ENCODE measurements around the gene SULT6B1. TPM values are rescaled to one million over a fixed set of nuclear protein-coding genes. Genes with fewer than 3 reads are reported as not detected.

SULT6B1 gene, protein sequence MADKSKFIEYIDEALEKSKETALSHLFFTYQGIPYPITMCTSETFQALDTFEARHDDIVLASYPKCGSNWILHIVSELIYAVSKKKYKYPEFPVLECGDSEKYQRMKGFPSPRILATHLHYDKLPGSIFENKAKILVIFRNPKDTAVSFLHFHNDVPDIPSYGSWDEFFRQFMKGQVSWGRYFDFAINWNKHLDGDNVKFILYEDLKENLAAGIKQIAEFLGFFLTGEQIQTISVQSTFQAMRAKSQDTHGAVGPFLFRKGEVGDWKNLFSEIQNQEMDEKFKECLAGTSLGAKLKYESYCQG
- total RNA-seq (2022), result not detected in 2 replicates
- percentile 20 among the genes with signal in this experiment for Bru-seq, nascent RNA
- BruChase-seq, experiment 1, labeled RNA remaining after a 2-hour chase, result percentile 17 among the genes with signal in this experiment
- percentile 20 among the genes with signal in this experiment for BruChase-seq, experiment 2, labeled RNA remaining after a 6-hour chase
- long read RNA-seq, result 0 reads

DNA sequence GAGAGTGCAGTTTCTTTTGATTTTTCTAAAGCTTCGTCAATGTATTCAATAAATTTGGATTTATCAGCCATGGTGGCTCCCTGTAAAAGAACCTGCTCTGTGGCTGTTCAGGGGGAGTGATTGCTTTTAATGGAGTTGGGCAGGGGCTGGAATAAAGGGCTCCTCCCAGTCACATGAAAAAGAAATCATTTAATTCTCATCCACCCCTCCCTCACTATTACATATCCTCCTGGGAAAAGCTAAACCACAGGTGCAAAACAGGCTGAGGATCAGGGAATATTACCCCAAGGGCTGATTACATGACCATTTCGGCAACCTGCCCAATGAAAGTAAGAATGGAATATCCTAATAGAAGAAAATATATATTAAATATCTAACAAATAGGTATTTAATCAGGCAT lies at the start of gene SULT6B1:
SULT6B1 (minus strand) TSS at position 101 of the 400 bp plus-strand sequence; CDS start at position 71, 30 bp downstream.
- Mint-ChIP-seq H3K9me3 (ENCODE audit: unreplicated experiment) (no peaks in the 10 kb centered on the region), H3K36me3 (ENCODE audit: insufficient read depth, unreplicated experiment) (no peaks in the 10 kb centered on the region), H3K27me3 (ENCODE audit: insufficient read depth, unreplicated experiment) (no peaks in the 10 kb centered on the region), H3K4me3 (ENCODE audit: unreplicated experiment) (no peak within 1 kb of the TSS), H3K4me1 (ENCODE audit: low read depth, unreplicated experiment) (peaks cover 14% of the 10 kb centered on the region), H3K27ac (ENCODE audit: unreplicated experiment) (no peak within 1 kb of the TSS)
- Histone ChIP-seq H3K27me3 (replicated peaks; ENCODE audit: control insufficient read depth, insufficient read depth, low read length) (no peaks in the 10 kb centered on the region), H3K9me3 (no peaks in the 10 kb centered on the region), H3K4me3 (ENCODE audit: low read depth, low read length) (no peak within 1 kb of the TSS), H3K36me3 (ENCODE audit: control insufficient read depth, insufficient read depth, low read length) (no peaks in the 10 kb centered on the region), H3K4me1 (no peaks in the 10 kb centered on the region)
- CTCF ChIA-PET, result no interaction called here
- intact Hi-C loops (cut with micrococcal nuclease; ENCODE audit: unreplicated experiment), result no loop called here
- DNase-seq, result no peak
- POLR2A ChIA-PET, result no interaction called here
- TF ChIP-seq, protein P1, sequence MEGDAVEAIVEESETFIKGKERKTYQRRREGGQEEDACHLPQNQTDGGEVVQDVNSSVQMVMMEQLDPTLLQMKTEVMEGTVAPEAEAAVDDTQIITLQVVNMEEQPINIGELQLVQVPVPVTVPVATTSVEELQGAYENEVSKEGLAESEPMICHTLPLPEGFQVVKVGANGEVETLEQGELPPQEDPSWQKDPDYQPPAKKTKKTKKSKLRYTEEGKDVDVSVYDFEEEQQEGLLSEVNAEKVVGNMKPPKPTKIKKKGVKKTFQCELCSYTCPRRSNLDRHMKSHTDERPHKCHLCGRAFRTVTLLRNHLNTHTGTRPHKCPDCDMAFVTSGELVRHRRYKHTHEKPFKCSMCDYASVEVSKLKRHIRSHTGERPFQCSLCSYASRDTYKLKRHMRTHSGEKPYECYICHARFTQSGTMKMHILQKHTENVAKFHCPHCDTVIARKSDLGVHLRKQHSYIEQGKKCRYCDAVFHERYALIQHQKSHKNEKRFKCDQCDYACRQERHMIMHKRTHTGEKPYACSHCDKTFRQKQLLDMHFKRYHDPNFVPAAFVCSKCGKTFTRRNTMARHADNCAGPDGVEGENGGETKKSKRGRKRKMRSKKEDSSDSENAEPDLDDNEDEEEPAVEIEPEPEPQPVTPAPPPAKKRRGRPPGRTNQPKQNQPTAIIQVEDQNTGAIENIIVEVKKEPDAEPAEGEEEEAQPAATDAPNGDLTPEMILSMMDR (IDR thresholded peaks at IDR 0.05; ENCODE audit: insufficient read depth in 1 of 2, low read depth in 1 of 2, low read length in 1 of 2, severe bottlenecking in 1 of 2, unreplicated experiment in 1 of 2), result no peak
- no TSS peak for BruUV-seq (replicated peaks)

DNA sequence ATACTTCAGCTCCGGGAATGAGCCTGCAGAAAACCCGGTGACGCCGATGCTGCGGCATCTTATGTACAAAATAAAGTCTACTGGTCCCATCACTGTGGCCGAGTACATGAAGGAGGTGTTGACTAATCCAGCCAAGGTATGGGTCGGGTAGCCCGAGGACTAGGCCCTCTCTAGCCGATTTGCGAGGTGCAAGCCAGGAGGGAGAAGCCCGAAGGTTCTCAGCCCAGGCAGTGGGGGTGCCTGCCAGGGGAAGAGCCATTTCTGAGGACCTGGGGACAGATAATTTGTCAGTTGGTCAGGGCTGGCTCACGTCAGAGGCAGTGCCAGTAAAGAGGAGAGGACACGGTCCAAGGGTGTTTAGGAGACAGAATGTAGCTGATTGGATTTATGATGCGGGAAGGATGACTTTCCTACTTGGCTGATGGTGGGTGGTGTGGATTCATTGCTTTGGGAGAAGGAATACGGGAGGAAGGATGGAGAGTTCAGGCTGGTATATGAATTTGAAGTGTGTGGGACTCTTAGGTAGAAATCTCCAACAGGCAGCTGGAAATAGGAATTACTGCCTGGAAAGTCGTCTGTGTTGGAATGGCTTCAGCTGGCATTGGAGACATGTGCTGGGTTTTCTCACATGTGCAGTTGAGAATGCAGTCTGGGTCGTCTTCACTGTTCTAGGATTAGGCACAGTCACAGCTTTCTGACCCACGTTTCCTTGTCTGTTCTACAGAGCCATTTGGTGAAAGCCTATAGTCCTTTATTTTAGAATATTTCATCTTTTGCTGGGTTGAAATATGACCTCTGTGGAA lies 43.9 kb upstream of the SULT6B1 start:
- POLR2A ChIA-PET, result interaction anchor here (1.0 to 1.8 kb wide), 5 partner anchors 11 to 1519 kb away, joined by 3 to 10 read pairs (median 4); partner anchors contain the start of gene SRSF7
- H3K27ac Mint-ChIP-seq (ENCODE audit: unreplicated experiment), result no peak overlapping the region
- CTCF ChIA-PET, result interaction anchor here (0.6 kb wide), 1 partner anchor 95 kb away, joined by 3 read pairs; no protein-coding TSS in a partner anchor

More for the DNA sequence above, 43.9 kb upstream of the SULT6B1 start:
- peak; percentile 29 to 38 for DNase-seq
- H3K27me3 ChIP-seq (replicated peaks; ENCODE audit: control insufficient read depth, insufficient read depth, low read length), result no peaks in the 10 kb centered on the region
- TF ChIP-seq, protein P1 (IDR thresholded peaks at IDR 0.05; ENCODE audit: insufficient read depth in 1 of 2, low read depth in 1 of 2, low read length in 1 of 2, severe bottlenecking in 1 of 2, unreplicated experiment in 1 of 2), result no peak
- peaks cover 4% of the 10 kb centered on the region; the same call in 1 of the 2 replicates for H3K36me3 ChIP-seq (ENCODE audit: control insufficient read depth, insufficient read depth, low read length)
- H3K4me1 Mint-ChIP-seq (ENCODE audit: low read depth, unreplicated experiment), result no peaks in the 10 kb centered on the region
- intact Hi-C loops (cut with micrococcal nuclease; ENCODE audit: unreplicated experiment), result no loop called here
- TSS peak; percentile 69 for BruUV-seq (replicated peaks)
- peak overlapping the region; percentile 98 for H3K4me3 ChIP-seq (ENCODE audit: low read depth, low read length)
- no peaks in the 10 kb centered on the region for H3K9me3 ChIP-seq
- peaks cover 35% of the 10 kb centered on the region for H3K36me3 Mint-ChIP-seq (ENCODE audit: insufficient read depth, unreplicated experiment)
- no peak overlapping the region for H3K4me3 Mint-ChIP-seq (ENCODE audit: unreplicated experiment)
- H3K9me3 Mint-ChIP-seq (ENCODE audit: unreplicated experiment), result peaks cover 9% of the 10 kb centered on the region
- peaks cover 11% of the 10 kb centered on the region; the same call in 1 of the 2 replicates for H3K4me1 ChIP-seq
- no peaks in the 10 kb centered on the region for H3K27me3 Mint-ChIP-seq (ENCODE audit: insufficient read depth, unreplicated experiment)

Measured in Caco-2 (cell line).